NB4 (cell line): ENCODE measurements around the gene VIM.
"Not testable (repeated sequence)": the region's sequence is repeated elsewhere in the genome, so short reads cannot be mapped to it uniquely, and the experiment has no call there.

Source experiments
- DNase-seq: peaks from one replicate; pipeline ENCODE4 v3.0.0; 2010; ENCODE audit warnings: low read depth
- H3K4me3 ChIP-seq: one replicate; pipeline ENCODE4 v1.5.1; 2011; ENCODE audit warnings: mild to moderate bottlenecking, low read depth, low read length, moderate library complexity
- CTCF ChIP-seq: IDR thresholded peaks from one replicate; pipeline ENCODE4 v1.5.1; 2012; ENCODE audit warnings: low read depth, low read length
- MAX ChIP-seq: IDR thresholded peaks from 2 replicates; pipeline ENCODE4 v1.6.1; 2011; ENCODE audit warnings: low read depth, low read length
- MYC ChIP-seq: IDR thresholded peaks from 2 replicates; pipeline ENCODE4 v1.6.1; 2011; ENCODE audit warnings: low read depth, low read length
- POLR2A ChIP-seq: IDR thresholded peaks from 2 replicates; pipeline ENCODE4 v1.6.1; 2011; ENCODE audit warnings: mild to moderate bottlenecking; ENCODE audit not compliant: insufficient read length; ENCODE audit errors: extremely low read depth

Gene VIM

GRCh38 chr10:17250736-17251135 lies 22.7 kb downstream of the VIM start:
- TF ChIP-seq MAX (no peak), MYC (no peak), CTCF (no peak), POLR2A (no peak)
- no peak overlapping the region for H3K4me3 ChIP-seq
- DNase-seq = no peak

- not testable (repeated sequence) for DNase-seq, H3K4me3 ChIP-seq
Observed at GRCh38 chr10:17254543-17255050, 26.6 kb downstream of the VIM start.

- no peak overlapping the region for H3K4me3 ChIP-seq
- peak; percentile 54 for DNase-seq
- no peak for TF ChIP-seq MAX
- no peak for TF ChIP-seq MYC
- TF ChIP-seq CTCF = no peak
- TF ChIP-seq POLR2A = no peak
Observed at GRCh38 chr10:17255512-17255911, 27.5 kb downstream of the VIM start.

GRCh38 chr10:17256051-17256450 lies 28.0 kb downstream of the VIM start:
- no peak overlapping the region for H3K4me3 ChIP-seq
- TF ChIP-seq CTCF = no peak
- no peak for TF ChIP-seq MAX
- TF ChIP-seq MYC = no peak
- no peak for TF ChIP-seq POLR2A
- no peak for DNase-seq

GRCh38 chr10:17256627-17257026 lies 28.6 kb downstream of the VIM start:
- no peak overlapping the region for H3K4me3 ChIP-seq
- TF ChIP-seq CTCF (no peak), POLR2A (no peak), MAX (no peak), MYC (no peak)

GRCh38 chr10:17257466-17258321 lies 29.7 kb downstream of the VIM start:
- no peak overlapping the region for H3K4me3 ChIP-seq
- 0 out of 2 replicates have a peak, but pooled peaks have one; percentile 7 for TF ChIP-seq MYC
- no peak for TF ChIP-seq POLR2A
- TF ChIP-seq CTCF = peak; percentile 56
- peak; percentile 71 for DNase-seq

More at GRCh38 chr10:17256627-17257026, 28.6 kb downstream of the VIM start:
- DNase-seq = no peak
